GM21526 (cell line): ENCODE measurements around the gene FRY.
"Not testable (repeated sequence)": the region's sequence is repeated elsewhere in the genome, so short reads cannot be mapped to it uniquely, and the experiment has no call there.

Source experiments
- ATAC-seq: cut with Tn5 transposase; IDR thresholded peaks from one replicate; pipeline ENCODE4 v1.9.1; 2021; ENCODE audit warnings: moderate library complexity; ENCODE audit not compliant: unreplicated experiment, low FRiP score

FRY gene

GRCh38 chr13:32031025-32031814 lies at the start of gene FRY:
Gene FRY, plus strand, starts transcription at chr13:32031774. Its CDS starts 22 bp downstream, at chr13:32031796.
- ATAC-seq: peak; percentile 71

DNA sequence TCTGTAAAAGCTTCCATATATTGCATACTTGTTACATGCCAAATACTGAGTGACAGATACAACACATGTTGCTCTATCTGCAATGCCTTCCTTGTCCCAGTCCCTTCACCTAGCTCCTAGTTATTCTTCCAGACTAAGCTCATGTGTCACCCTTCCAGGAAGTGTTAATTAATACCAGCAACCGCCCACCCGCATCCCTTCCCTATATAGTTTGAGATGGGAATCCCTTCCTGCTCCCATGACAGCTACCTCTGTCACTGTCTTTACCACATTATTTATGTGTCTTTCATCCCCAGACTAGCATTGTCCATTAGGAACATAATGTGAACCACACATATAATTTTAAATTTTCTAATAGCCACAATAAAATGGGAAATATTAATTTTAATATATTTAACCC lies 49.5 kb upstream of the FRY start:
- no peak for ATAC-seq

GRCh38 chr13:31982540-31982939 lies 49.0 kb upstream of the FRY start:
- ATAC-seq: no peak

DNA sequence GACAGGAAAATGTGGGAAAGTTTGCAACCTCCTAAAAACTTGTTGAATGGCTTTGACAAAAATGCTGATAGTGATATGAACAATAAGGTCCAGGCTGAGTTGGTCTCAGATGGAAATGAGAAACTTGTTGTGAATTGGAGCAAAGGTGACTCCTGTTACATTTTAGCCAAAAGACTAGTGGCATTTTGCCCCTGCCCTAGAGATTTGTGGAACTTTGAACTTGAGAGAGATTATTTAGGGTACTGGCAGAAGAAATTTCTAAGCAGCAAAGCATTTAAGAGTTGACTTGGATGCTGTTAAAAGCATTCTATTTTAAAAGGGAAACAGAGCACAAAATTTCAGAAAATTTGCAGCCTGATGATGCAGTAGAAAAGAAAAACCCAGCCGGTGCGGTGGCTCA lies 47.9 kb upstream of the FRY start:
- ATAC-seq: not testable (repeated sequence)

- ATAC-seq: not testable (repeated sequence)
Measured at GRCh38 chr13:31984388-31984787, 47.2 kb upstream of the FRY start.

- no peak for ATAC-seq
Measured at GRCh38 chr13:31986676-31987470, 44.7 kb upstream of the FRY start.

DNA sequence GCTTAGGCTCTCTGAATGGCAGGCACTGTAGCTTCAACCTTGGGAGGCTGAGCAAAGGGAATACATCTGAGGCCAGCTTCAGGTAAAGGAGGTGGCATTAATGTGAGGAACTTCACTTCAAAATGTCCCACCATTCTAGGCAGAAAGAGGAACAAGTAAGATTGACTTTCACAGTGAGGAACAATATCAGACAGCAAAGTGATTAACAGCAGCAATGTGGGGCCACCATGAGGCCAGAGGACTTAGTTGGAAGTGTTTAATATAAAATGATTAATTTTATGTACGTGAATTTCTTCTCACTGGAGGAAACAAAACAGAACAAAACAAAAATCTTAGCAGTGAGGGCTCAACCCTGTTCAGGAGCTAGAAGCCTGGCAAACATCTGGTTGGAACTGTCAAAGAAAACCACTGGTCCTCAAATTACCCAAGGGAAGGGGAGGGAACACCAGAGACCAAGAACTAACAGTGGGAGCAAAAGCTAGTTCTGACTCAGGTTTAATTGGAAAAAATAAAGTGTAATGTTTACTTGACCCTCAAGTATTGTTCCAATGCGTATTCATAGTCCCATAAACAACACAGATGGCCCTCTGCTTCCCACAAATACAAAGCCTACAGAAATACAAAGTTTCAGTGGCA lies 43.9 kb upstream of the FRY start:
- ATAC-seq: no peak

DNA sequence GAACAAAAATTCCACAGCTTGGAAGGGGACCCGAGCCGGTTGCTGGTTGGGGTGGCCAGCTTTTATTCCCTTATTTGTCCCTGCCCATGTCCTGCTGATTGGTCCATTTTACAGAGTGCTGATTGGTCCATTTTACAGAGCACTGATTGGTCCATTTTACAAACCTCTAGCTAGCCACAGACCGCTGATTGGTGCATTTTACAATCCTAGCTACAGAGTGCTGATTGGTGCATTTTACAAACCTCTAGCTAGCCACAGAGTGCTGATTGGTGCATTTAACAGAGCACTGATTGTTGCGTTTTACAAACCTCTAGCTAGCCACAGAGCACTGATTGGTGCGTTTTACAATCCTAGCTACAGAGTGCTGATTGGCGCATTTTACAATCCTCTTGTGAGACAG lies 37.2 kb upstream of the FRY start:
- not testable (repeated sequence) for ATAC-seq

- ATAC-seq: no peak
Measured at GRCh38 chr13:31996601-31997000, 35.0 kb upstream of the FRY start.

GRCh38 chr13:31997641-31998040 lies 33.9 kb upstream of the FRY start:
- no peak for ATAC-seq

DNA sequence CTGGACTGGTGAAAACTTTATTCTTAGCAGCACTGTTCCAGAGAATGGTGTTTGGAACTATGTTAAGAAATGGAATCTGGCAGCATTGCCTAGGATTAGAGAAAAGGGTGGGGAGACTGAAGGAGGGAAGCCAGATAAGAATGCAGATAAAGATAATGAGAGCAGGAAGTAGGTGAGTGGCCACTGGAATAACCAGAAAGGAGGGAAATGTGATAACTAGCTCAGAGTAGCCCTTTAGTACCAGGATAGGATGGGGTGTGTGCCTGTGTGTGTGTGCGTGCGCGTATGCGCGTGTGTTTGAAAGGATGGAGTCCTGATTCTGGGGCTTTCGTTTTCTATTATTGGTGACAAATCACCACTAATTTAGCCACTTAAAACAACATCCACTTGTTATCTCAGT lies 33.4 kb upstream of the FRY start:
- ATAC-seq: no peak

GRCh38 chr13:32000754-32001153 lies 30.8 kb upstream of the FRY start:
- ATAC-seq: not testable (repeated sequence)

DNA sequence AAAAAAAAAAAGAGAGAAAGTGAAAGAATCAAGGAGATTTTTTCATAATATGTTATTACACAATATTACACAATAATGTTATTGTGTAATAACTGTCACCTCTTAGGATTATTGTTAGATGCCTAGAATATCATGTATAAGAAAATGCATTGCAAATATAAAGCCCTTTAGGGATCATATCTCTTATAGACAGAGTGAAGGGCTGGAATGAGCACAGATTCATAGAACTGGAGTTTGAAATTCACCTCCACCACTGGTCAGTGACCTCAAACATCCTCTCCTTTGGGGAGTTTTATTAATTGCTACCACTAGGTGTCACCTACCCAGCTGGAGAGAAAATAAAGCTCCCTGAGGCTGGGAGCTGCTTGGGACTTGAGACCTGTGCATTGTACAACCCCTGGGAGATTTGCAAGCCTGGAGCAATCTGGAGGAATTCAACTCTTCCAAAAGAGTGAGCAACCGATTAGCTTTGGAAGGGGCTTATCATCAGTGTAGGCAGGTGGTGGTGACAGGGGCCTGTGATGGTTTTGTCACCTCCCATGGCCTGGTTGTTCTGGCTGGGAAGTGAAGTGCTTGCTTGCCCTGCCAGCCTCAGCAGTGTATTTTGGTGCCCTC lies 30.3 kb upstream of the FRY start:
- peak; percentile 80 for ATAC-seq

DNA sequence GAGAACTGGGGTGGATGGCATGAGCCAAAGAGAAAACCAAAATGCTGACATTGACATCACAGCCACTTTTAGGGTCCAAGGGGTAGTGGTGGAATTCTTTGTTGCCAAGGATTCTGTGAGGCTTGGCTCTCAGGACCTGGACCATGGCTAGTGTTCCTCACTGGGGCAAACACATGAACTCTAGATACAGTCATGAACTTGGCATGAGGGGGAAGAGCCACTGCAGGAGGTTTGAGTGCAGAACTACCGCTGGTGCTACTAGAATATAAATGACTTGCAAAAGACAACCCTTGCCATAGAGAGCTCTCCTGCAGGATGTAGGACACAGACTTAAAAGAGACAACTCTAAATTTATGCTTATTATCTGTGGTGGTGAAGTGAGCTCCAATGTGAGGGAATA lies 29.8 kb upstream of the FRY start:
- ATAC-seq: no peak

DNA sequence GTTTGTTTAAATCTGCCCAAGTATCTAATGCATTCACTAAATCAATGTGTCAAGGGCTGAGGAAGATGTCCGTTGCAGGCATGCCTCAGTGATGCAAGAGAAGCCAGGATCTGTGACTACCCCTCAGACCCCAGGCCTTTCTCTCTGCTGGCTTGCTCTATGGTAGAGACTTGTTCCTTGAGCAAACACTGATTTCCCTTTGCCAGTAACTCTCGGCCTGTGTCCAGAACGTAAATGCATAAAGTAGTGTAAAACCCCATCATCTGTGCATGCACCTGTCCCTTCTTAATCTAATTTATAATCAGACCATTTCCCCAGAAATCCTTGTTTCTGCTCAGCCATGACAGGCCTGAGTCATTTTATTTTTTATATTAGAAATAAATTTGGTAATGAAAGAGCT lies 28.7 kb upstream of the FRY start:
- ATAC-seq: no peak

- ATAC-seq: no peak
Measured at GRCh38 chr13:32007494-32007893, 24.1 kb upstream of the FRY start.

DNA sequence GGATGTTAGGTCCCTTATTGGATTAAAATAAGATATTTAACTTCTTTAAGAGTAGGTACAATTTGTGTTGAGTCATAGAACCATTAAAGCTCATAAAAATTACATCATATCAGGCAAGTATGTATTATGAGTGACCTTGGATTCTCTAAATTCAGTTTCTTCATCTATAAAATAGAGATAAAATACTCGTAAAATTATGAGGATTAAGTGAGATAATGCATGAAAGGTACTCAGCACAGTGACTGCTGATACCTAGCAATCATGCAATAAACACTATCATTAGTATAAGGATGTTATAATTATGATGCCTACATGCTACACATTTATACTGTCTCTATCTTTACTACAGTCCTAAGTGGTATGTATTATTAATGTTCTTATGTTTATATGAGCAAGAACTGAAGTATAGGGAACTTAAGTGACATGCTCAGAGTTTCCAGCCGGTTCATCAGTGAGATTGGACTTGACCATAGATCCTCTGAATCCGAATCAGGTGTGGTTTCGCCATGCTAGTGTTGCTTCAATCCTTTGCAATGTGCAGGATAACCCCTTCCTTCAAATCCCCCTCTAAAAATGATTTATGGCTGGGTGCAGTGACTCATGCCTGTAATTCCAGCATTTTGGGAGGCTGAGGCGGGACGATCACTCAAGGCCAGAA lies 22.9 kb upstream of the FRY start:
- ATAC-seq: no peak

DNA sequence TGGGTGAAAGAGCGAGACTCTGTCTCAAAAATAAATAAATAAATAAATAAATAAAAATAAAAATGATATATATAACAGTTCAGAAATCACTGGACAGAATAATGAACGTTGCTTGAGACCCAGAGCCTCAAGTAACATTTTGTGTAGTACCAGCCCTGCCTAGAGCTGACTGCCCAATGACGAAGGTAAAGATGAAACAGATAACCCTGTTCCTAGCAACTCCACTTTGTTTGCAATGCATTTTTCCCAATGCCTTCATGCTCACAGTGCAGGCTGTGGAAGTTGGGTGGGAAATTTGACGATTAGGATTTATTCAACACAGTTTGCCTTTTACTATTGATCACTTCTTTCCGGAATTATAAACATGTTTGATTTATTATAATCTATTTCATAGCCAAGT lies 22.2 kb upstream of the FRY start:
- ATAC-seq: no peak

GRCh38 chr13:32010136-32010535 lies 21.4 kb upstream of the FRY start:
- ATAC-seq: no peak

GRCh38 chr13:32011971-32012370 lies 19.6 kb upstream of the FRY start:
- ATAC-seq: no peak
